GM23248 (cell line): ENCODE results near the gene INCENP. TPM values are rescaled to one million over a fixed set of nuclear protein-coding genes. Genes with fewer than 3 reads are reported as not detected.

Experiments
- DNase-seq: peaks from one replicate; pipeline ENCODE4 v3.0.0-alpha.2; 2015
- H2AFZ ChIP-seq: fragments of 200-600 bp; sonication (generic); 2 replicates; pipeline ENCODE4 v1.6.1; 2016; ENCODE audit warnings: antibody characterized with exemption
- H3F3A ChIP-seq: fragments of 200-600 bp; sonication (generic); 2 replicates; pipeline ENCODE4 v1.6.1; 2016; ENCODE audit warnings: mild to moderate bottlenecking, antibody characterized with exemption, mixed run types; ENCODE audit not compliant: insufficient read depth
- H3K27ac ChIP-seq: fragments of 200-600 bp; sonication (generic); 2 replicates; pipeline ENCODE4 v1.5.1; 2016; ENCODE audit warnings: mild to moderate bottlenecking
- H3K27me3 ChIP-seq: fragments of 200-600 bp; sonication (generic); replicated peaks from 2 replicates; pipeline ENCODE4 v1.6.1; 2016; ENCODE audit warnings: mild to moderate bottlenecking; ENCODE audit not compliant: insufficient read depth
- H3K36me3 ChIP-seq: fragments of 200-600 bp; sonication (generic); 2 replicates; pipeline ENCODE4 v1.6.1; 2016; ENCODE audit warnings: low read depth, mild to moderate bottlenecking
- H3K4me1 ChIP-seq: fragments of 200-600 bp; sonication (generic); 2 replicates; pipeline ENCODE4 v1.6.1; 2016; ENCODE audit warnings: mild to moderate bottlenecking; ENCODE audit not compliant: insufficient read depth
- H3K4me2 ChIP-seq: fragments of 200-600 bp; sonication (generic); one replicate; pipeline ENCODE4 v1.6.1; 2016; ENCODE audit warnings: mild to moderate bottlenecking; ENCODE audit not compliant: unreplicated experiment
- H3K4me3 ChIP-seq: fragments of 200-600 bp; sonication (generic); 2 replicates; pipeline ENCODE4 v1.5.1; 2016; ENCODE audit warnings: mild to moderate bottlenecking
- H3K79me2 ChIP-seq: fragments of 200-600 bp; sonication (generic); 2 replicates; pipeline ENCODE4 v1.6.1; 2016; ENCODE audit warnings: mild to moderate bottlenecking; ENCODE audit not compliant: insufficient read depth
- H3K9ac ChIP-seq: fragments of 200-600 bp; sonication (generic); 2 replicates; pipeline ENCODE4 v1.6.1; 2016; ENCODE audit warnings: mild to moderate bottlenecking
- H3K9me2 ChIP-seq: fragments of 200-600 bp; sonication (generic); 2 replicates; pipeline ENCODE4 v1.6.1; 2016; ENCODE audit warnings: mixed run types, mild to moderate bottlenecking, moderate library complexity; ENCODE audit not compliant: insufficient read depth
- H3K9me3 ChIP-seq: fragments of 200-600 bp; sonication (generic); one replicate; pipeline ENCODE4 v1.6.1; 2017; ENCODE audit warnings: low read depth
- H4K20me1 ChIP-seq: fragments of 200-600 bp; sonication (generic); 2 replicates; pipeline ENCODE4 v1.6.0; 2016; ENCODE audit not compliant: insufficient read depth
- EZH2 ChIP-seq: fragments of 200-600 bp; sonication (generic); IDR thresholded peaks from 2 replicates; pipeline ENCODE4 v1.6.1; 2018; ENCODE audit warnings: antibody characterized with exemption, mild to moderate bottlenecking; ENCODE audit not compliant: insufficient read depth, poor library complexity, severe bottlenecking
- EZH2phosphoT487 ChIP-seq: fragments of 200-600 bp; sonication (generic); IDR thresholded peaks from 2 replicates; pipeline ENCODE4 v1.6.1; 2018; ENCODE audit warnings: antibody characterized with exemption, moderate library complexity, mild to moderate bottlenecking, low read depth; ENCODE audit not compliant: insufficient read depth
- WGBS, 2 experiments: methylation state at CpG; one replicate each; pipeline ENCODE4 v1.1.6; 2015 to 2017; ENCODE audit warnings: low lambda C conversion rate in 2 of 2, low coverage in 1 of 2; ENCODE audit errors: missing lambda C conversion rate in 2 of 2; 5-methylcytosine and 5-hydroxymethylcytosine counted together
- in situ Hi-C: fragments of 300-500 bp; cut with MboI; formaldehyde crosslinking; loops from 2 replicates; pipeline ENCODE4 v1.15.0; 2020
- polyA plus RNA-seq: library from polyadenylated mRNA; unstranded; fragments of >200 nt; fragmentation: Nextera tagmentation; extraction: Ambion mirVana; gene quantifications from 2 replicates; pipeline ENCODE4 v1.2.1, GENCODE V29; 2016
- total RNA-seq: library from RNA; depleted of rRNA; stranded (reverse); fragments of >200 nt; shearing (Covaris generic); gene quantifications from 2 replicates; pipeline ENCODE4 v1.2.3, GENCODE V29; 2014

Gene INCENP
- total and polyA plus RNA-seq, 2 experiments from 2014 or later = 5.1 to 16.0 TPM

DNA sequence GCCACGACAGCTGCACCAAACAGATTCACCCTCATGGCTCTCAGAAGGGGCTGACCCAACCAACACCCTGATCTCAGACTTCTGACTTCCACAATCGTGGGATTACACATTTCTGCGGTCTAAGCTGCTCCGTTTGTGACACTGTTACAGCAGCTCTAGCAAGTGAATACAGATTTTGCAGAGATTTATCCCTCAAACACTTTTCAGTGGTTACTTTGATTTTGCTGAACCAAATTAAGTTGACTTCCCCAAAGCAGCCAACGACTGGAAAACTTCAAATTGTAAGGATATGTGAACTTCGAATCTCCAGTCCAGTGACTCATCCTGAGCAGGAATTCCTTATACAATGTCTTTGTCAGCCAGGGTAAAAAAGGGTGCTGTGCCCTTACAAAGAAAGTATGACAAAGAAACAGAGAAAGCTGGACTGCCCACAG is 14.8 kb upstream of the INCENP start:
- WGBS, 2 experiments = 46 to 49% methylated on average over 6 of the region's 6 CpGs
- peak overlapping the region; percentile 42; the same call in 1 of the 2 replicates for H2AFZ ChIP-seq

DNA sequence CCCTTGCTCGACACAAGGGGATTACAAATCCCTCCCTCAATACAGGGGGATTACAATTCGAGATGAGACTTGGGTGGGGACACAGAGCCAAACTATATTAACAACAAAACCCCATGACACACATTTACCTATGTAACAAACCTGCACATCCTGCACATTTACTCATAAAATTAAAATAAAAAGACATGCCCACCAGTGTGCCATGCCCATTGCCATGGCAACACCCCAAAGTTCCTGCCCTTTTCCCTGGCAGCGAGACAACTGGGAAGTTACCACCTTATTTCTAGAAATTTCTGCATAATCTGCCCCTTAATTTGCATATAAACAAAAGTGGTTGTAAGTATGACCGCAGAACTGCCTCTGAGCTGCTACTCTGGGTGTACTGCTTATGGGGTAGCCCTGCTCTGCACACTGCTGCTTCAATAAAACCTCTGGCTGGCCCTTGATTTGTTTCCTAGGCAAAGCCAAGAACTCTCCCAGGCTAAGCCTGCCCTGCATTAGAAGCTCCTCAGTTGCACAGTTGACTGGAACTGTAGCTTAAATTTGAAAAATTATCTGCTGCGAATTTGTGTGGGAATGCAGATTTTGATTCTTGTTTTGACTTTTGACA is 8.6 kb upstream of the INCENP start:
- H3K9me2 ChIP-seq = no peaks in the 10 kb centered on the region
- in situ Hi-C loops = no loop called here
- H3K9me3 ChIP-seq = no peaks in the 10 kb centered on the region
- TF ChIP-seq EZH2 = no peak
- no peaks in the 10 kb centered on the region for H3F3A ChIP-seq
- no peak overlapping the region for H3K4me3 ChIP-seq
- H3K27me3 ChIP-seq = no peaks in the 10 kb centered on the region
- no peak overlapping the region for H3K27ac ChIP-seq
- no peak overlapping the region for H3K4me2 ChIP-seq
- no peak overlapping the region for H2AFZ ChIP-seq
- 40 to 45% methylated on average over 5 of the region's 5 CpGs for WGBS, 2 experiments
- H4K20me1 ChIP-seq = no peaks in the 10 kb centered on the region
- no peaks in the 10 kb centered on the region for H3K36me3 ChIP-seq
- H3K9ac ChIP-seq = no peak overlapping the region
- H3K79me2 ChIP-seq = no peaks in the 10 kb centered on the region
- no peaks in the 10 kb centered on the region for H3K4me1 ChIP-seq
- DNase-seq = no peak

More for the DNA sequence above, 14.8 kb upstream of the INCENP start:
- Histone ChIP-seq H3K27ac (no peak overlapping the region), H3K9me3 (no peaks in the 10 kb centered on the region), H3F3A (peaks cover 15% of the 10 kb centered on the region), H3K9ac (no peak overlapping the region), H3K4me2 (peak overlapping the region; percentile 0), H3K4me1 (peaks cover 12% of the 10 kb centered on the region), H4K20me1 (no peaks in the 10 kb centered on the region), H3K79me2 (no peaks in the 10 kb centered on the region), H3K4me3 (no peak overlapping the region), H3K36me3 (no peaks in the 10 kb centered on the region), H3K9me2 (no peaks in the 10 kb centered on the region), H3K27me3 (no peaks in the 10 kb centered on the region)
- in situ Hi-C loops = no loop called here
- TF ChIP-seq EZH2 (no peak), EZH2phosphoT487 (no peak)
- DNase-seq = peak; percentile 73

DNA sequence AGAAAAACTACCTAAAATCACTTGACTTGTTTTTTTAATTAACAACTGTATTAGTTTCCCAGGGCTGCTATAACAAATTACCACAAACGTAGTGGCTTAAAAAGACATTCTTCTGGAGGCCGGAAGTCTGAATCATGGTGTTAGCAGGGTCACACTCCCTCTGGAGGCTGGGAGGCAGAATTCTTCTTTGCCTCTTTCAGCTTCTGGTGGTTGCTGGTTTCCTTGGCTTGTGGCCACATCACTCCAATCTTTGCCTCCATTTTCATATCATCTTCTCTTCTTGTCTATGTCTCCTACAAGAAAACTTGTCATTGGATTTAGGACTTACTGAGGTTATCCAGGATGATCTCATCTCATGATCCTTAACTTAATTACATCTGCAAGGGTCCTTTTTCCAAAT is 7.4 kb upstream of the INCENP start:
- H3K9me3 ChIP-seq = no peaks in the 10 kb centered on the region
- TF ChIP-seq EZH2 = no peak
- TF ChIP-seq EZH2phosphoT487 = no peak
- no peak overlapping the region for H2AFZ ChIP-seq
- H3K9ac ChIP-seq = no peak overlapping the region
- no peak overlapping the region for H3K4me3 ChIP-seq
- H3K36me3 ChIP-seq = no peaks in the 10 kb centered on the region
- H4K20me1 ChIP-seq = no peaks in the 10 kb centered on the region
- H3K4me2 ChIP-seq = no peak overlapping the region
- no peaks in the 10 kb centered on the region for H3K4me1 ChIP-seq
- DNase-seq = peak; percentile 20
- 51 to 58% methylated on average over 2 of the region's 2 CpGs for whole genome bisulfite sequencing, 2 experiments
- H3K27me3 ChIP-seq = no peaks in the 10 kb centered on the region
- H3K9me2 ChIP-seq = no peaks in the 10 kb centered on the region
- H3K79me2 ChIP-seq = no peaks in the 10 kb centered on the region
- H3F3A ChIP-seq = no peaks in the 10 kb centered on the region
- in situ Hi-C loops = no loop called here
- H3K27ac ChIP-seq = no peak overlapping the region

DNA sequence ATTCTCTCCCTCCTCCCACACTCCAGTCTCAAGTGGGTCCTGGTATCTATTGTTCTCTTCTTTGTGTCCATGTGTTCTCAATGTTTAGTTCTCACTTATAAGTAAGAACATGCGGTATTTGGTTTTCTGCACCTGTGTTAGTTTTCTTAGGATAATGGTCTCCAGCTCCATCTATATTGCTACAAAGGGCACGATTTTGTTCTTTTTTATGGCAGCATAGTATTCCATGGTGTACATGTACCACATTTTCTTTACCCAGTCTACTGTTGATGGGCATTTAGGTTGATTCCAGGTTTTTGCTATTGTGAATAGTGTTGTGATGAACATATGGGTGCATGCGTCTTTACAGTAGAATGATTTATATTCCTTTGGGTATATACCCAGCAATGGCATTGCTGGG is 4.2 kb upstream of the INCENP start:
- no peak overlapping the region for H2AFZ ChIP-seq
- H3K4me1 ChIP-seq = peaks cover 4% of the 10 kb centered on the region; the same call in 1 of the 2 replicates
- WGBS, 2 experiments = 58 to 63% methylated on average over 3 of the region's 3 CpGs
- no peaks in the 10 kb centered on the region for H3K9me2 ChIP-seq
- no peaks in the 10 kb centered on the region for H3K27me3 ChIP-seq
- in situ Hi-C loops = no loop called here
- no peak overlapping the region for H3K27ac ChIP-seq
- H3F3A ChIP-seq = no peaks in the 10 kb centered on the region
- H3K9me3 ChIP-seq = no peaks in the 10 kb centered on the region
- no peaks in the 10 kb centered on the region for H4K20me1 ChIP-seq
- H3K9ac ChIP-seq = no peak overlapping the region
- no peak overlapping the region for H3K4me3 ChIP-seq
- no peak for TF ChIP-seq EZH2
- no peak for TF ChIP-seq EZH2phosphoT487
- H3K79me2 ChIP-seq = peaks cover 7% of the 10 kb centered on the region
- DNase-seq = no peak
- no peak overlapping the region for H3K4me2 ChIP-seq
- H3K36me3 ChIP-seq = no peaks in the 10 kb centered on the region

DNA sequence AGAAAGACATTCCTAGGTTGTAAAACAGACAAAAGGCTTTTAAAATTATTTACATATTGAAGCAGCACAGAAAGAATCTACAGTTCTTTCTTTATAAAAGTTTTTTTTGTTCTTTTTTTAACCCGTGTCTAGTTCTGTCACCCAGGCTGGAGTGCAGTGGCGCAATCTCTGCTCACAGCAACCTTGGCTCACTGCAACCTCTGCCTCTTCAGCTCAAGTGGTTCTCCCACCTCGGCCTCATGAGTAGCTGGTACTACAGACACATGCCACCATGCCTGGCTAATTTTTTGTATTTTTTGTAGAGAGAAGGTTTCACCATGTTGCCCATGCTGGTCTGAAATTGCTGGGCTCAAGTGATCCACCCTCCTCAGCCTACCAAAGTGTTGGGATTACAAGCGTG is 3.8 kb upstream of the INCENP start:
- no peaks in the 10 kb centered on the region for H4K20me1 ChIP-seq
- DNase-seq = no peak
- H3K4me3 ChIP-seq = no peak overlapping the region
- WGBS, 2 experiments = 62 to 69% methylated on average over 4 of the region's 4 CpGs
- H3K27me3 ChIP-seq = no peaks in the 10 kb centered on the region
- no peak overlapping the region for H3K9ac ChIP-seq
- no peak overlapping the region for H3K27ac ChIP-seq
- H3K9me2 ChIP-seq = no peaks in the 10 kb centered on the region
- no peak overlapping the region for H3K4me2 ChIP-seq
- H3K79me2 ChIP-seq = peaks cover 11% of the 10 kb centered on the region
- no peak overlapping the region for H2AFZ ChIP-seq
- H3F3A ChIP-seq = peaks cover 2% of the 10 kb centered on the region; the same call in 1 of the 2 replicates
- H3K4me1 ChIP-seq = peaks cover 6% of the 10 kb centered on the region
- in situ Hi-C loops = no loop called here
- TF ChIP-seq EZH2 = no peak
- no peak for TF ChIP-seq EZH2phosphoT487
- no peaks in the 10 kb centered on the region for H3K9me3 ChIP-seq
- H3K36me3 ChIP-seq = no peaks in the 10 kb centered on the region
